ENCODE measurements around the gene PUS10.

PUS10 gene

DNA sequence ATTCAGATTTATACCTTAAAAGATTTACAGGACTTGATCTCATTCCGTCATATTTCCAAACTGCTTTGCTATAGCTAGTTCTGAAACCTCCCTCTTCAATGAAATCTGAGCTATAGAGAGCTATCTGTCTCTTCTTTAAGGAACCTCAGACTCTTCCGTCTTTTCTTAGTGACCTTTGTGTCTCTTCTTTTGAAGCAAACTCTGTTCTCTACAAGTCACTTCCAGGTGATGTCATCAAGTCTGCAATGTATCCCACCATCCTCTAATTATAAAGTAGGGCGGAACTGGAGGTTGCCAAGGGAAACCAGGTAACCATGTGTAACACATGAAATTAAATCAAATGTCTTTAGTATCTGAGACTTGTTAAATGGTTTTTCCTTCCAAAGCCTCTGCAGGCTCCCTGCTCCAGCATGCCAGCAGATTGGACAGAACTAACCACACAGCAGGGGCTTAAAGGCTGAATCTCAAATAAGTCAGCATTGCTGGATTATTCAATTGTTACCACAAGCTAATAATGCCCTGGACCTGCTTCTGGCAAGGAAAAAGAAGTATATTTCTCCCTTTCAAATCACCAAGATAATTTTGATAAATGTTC lies 41.7 kb downstream of the PUS10 start:
- H3K27ac ChIP-seq (ENCODE audit: low read length) = no peak overlapping the region
- H2AFZ ChIP-seq (ENCODE audit: low read depth, low read length) = no peak overlapping the region
- H3K79me2 ChIP-seq (ENCODE audit: insufficient read depth, low read length) = no peaks in the 10 kb centered on the region
- H3K27me3 ChIP-seq (ENCODE audit: insufficient read depth, low read length, poor library complexity) = no peaks in the 10 kb centered on the region
- ATAC-seq (ENCODE audit: insufficient read depth, low read depth) = no peak
- H3K36me3 ChIP-seq (ENCODE audit: insufficient read depth, low read length) = no peaks in the 10 kb centered on the region
- no peak overlapping the region for H3K4me2 ChIP-seq (ENCODE audit: insufficient read depth, low read length)
- H3K4me3 ChIP-seq (ENCODE audit: low read depth in 1 of 2, low read length in 2 of 2) = no peak overlapping the region
- DNase-seq = no peak
- no peaks in the 10 kb centered on the region for H4K20me1 ChIP-seq (ENCODE audit: insufficient read depth, low read length)
- H3K9ac ChIP-seq (ENCODE audit: low read depth, low read length) = no peak overlapping the region
- no peak for TF ChIP-seq CTCF (IDR thresholded peaks at IDR 0.05; ENCODE audit: borderline replicate concordance, extremely low read depth, low read length, poor library complexity, severe bottlenecking)
- H3K4me1 ChIP-seq (ENCODE audit: insufficient read depth, low read length) = peaks cover 2% of the 10 kb centered on the region; the same call in 1 of the 2 replicates
- no peaks in the 10 kb centered on the region for H3K9me3 ChIP-seq (ENCODE audit: insufficient read depth, low read length, severe bottlenecking)

GRCh38 chr2:60974652-60975051 lies 43.4 kb downstream of the PUS10 start:
- no peak overlapping the region for H3K9ac ChIP-seq (ENCODE audit: low read depth, low read length)
- no peaks in the 10 kb centered on the region for H3K79me2 ChIP-seq (ENCODE audit: insufficient read depth, low read length)
- H3K36me3 ChIP-seq (ENCODE audit: insufficient read depth, low read length) = no peaks in the 10 kb centered on the region
- H4K20me1 ChIP-seq (ENCODE audit: insufficient read depth, low read length) = no peaks in the 10 kb centered on the region
- no peak for DNase-seq
- no peaks in the 10 kb centered on the region for H3K9me3 ChIP-seq (ENCODE audit: insufficient read depth, low read length, severe bottlenecking)
- peaks cover 5% of the 10 kb centered on the region; the same call in 1 of the 2 replicates for H3K4me1 ChIP-seq (ENCODE audit: insufficient read depth, low read length)
- no peak for ATAC-seq (ENCODE audit: insufficient read depth, low read depth)
- H3K27ac ChIP-seq (ENCODE audit: low read length) = no peak overlapping the region
- no peak overlapping the region for H3K4me2 ChIP-seq (ENCODE audit: insufficient read depth, low read length)
- no peak for TF ChIP-seq EZH2 (IDR thresholded peaks at IDR 0.05; ENCODE audit: borderline replicate concordance, low read depth, low read length, severe bottlenecking)
- no peak overlapping the region for H2AFZ ChIP-seq (ENCODE audit: low read depth, low read length)
- H3K4me3 ChIP-seq (ENCODE audit: low read depth in 1 of 2, low read length in 2 of 2) = no peak overlapping the region
- no peaks in the 10 kb centered on the region for H3K27me3 ChIP-seq (ENCODE audit: insufficient read depth, low read length, poor library complexity)

- Histone ChIP-seq H3K36me3 (ENCODE audit: insufficient read depth, low read length) (no peaks in the 10 kb centered on the region), H3K9ac (ENCODE audit: low read depth, low read length) (no peak overlapping the region), H3K79me2 (ENCODE audit: insufficient read depth, low read length) (no peaks in the 10 kb centered on the region), H3K27ac (ENCODE audit: low read length) (no peak overlapping the region), H3K4me3 (ENCODE audit: low read depth in 1 of 2, low read length in 2 of 2) (no peak overlapping the region), H3K4me1 (ENCODE audit: insufficient read depth, low read length) (peaks cover 5% of the 10 kb centered on the region; the same call in 1 of the 2 replicates), H3K9me3 (ENCODE audit: insufficient read depth, low read length, severe bottlenecking) (no peaks in the 10 kb centered on the region), H2AFZ (ENCODE audit: low read depth, low read length) (no peak overlapping the region), H3K4me2 (ENCODE audit: insufficient read depth, low read length) (no peak overlapping the region), H3K27me3 (ENCODE audit: insufficient read depth, low read length, poor library complexity) (no peaks in the 10 kb centered on the region), H4K20me1 (ENCODE audit: insufficient read depth, low read length) (no peaks in the 10 kb centered on the region)
- TF ChIP-seq CTCF (IDR thresholded peaks at IDR 0.05; ENCODE audit: borderline replicate concordance, extremely low read depth, low read length, poor library complexity, severe bottlenecking) (no peak), EZH2 (IDR thresholded peaks at IDR 0.05; ENCODE audit: borderline replicate concordance, low read depth, low read length, severe bottlenecking) (no peak)
- DNase-seq (no peak), ATAC-seq (ENCODE audit: insufficient read depth, low read depth) (no peak)
Observed at GRCh38 chr2:60973705-60974104, 44.4 kb downstream of the PUS10 start.

GRCh38 chr2:60972889-60973656 lies 45.0 kb downstream of the PUS10 start:
- Histone ChIP-seq H3K4me1 (ENCODE audit: insufficient read depth, low read length) (peaks cover 5% of the 10 kb centered on the region; the same call in 1 of the 2 replicates), H2AFZ (ENCODE audit: low read depth, low read length) (no peak overlapping the region), H3K4me3 (ENCODE audit: low read depth in 1 of 2, low read length in 2 of 2) (no peak overlapping the region), H3K27ac (ENCODE audit: low read length) (no peak overlapping the region), H3K4me2 (ENCODE audit: insufficient read depth, low read length) (no peak overlapping the region), H3K9me3 (ENCODE audit: insufficient read depth, low read length, severe bottlenecking) (no peaks in the 10 kb centered on the region), H3K9ac (ENCODE audit: low read depth, low read length) (no peak overlapping the region), H4K20me1 (ENCODE audit: insufficient read depth, low read length) (no peaks in the 10 kb centered on the region), H3K79me2 (ENCODE audit: insufficient read depth, low read length) (no peaks in the 10 kb centered on the region), H3K36me3 (ENCODE audit: insufficient read depth, low read length) (no peaks in the 10 kb centered on the region), H3K27me3 (ENCODE audit: insufficient read depth, low read length, poor library complexity) (no peaks in the 10 kb centered on the region)
- ATAC-seq (ENCODE audit: insufficient read depth, low read depth) (no peak), DNase-seq (no peak)
- TF ChIP-seq CTCF (IDR thresholded peaks at IDR 0.05; ENCODE audit: borderline replicate concordance, extremely low read depth, low read length, poor library complexity, severe bottlenecking) (no peak), EZH2 (IDR thresholded peaks at IDR 0.05; ENCODE audit: borderline replicate concordance, low read depth, low read length, severe bottlenecking) (no peak)

All from DND-41 (cell line).